NCI-H2081 treated with DMSO at 0.1 percent for 48 hours (cell line): ENCODE measurements around the gene NHERF2.

Source experiments
- DNase-seq: peaks from one replicate; lab custom pipeline; 2025; lab: John Stamatoyannopoulos, UW

The NHERF2 gene

DNA sequence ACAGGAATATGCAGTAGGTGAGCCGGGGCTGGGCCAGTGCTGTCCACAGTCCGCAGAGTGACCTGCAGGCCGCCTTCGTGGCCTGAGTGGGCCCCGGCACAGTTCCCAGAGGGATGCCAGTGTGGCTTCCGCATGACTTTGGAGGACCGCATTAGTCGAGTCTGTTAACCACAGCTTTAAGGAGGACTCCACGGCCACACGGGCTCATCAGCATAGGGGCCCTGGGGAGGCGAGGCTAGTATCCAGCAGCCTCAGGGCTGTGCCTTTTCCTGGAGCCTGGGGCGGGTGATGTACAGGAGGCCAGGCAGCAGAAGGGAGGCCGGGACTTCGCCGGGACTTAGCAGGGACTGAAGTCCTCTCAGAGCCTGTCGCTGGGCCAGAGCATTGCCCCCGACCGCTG, 34.3 kb downstream of the NHERF2 start:
- DNase-seq = no peak

DNA sequence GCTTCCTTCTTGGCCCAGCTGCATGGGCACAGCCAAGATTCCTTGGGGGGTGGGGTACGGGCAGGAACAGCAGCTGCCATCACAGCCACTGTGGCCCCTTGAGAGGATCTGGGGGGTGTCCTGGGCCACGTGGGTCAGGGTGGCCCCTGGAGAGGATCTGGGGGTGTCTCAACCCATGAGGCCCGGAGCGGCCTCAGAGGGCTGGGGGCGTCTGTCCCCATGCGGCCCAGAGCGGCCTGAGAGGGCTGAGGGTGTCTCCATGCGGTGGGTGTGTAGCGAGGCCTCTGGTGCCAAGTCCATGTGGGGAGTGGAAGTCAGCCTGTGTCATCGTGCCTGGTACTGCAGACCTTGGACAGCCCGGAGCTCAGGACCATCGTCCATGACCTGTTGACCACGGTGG, 34.8 kb downstream of the NHERF2 start:
- no peak for DNase-seq

DNA sequence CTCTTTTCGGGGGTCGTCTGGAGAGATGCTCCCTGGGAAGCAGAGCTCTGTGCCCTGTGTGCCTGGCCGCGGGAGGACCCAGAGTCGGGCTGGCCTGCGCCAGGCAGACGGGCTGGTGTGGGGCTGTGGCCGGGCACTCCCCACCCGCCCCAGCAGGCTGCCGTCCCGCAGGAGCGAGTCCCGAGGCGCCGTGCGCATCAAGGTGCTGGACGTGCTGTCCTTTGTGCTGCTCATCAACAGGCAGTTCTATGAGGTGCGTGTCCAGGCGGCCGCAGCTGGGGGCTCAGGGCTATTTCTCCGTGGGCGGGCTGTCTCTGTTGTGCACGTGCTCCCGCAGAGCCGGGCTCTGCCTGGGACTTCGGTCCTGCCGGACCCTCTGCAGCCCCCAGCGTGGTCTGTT, 36.1 kb downstream of the NHERF2 start:
- DNase-seq = no peak

DNA sequence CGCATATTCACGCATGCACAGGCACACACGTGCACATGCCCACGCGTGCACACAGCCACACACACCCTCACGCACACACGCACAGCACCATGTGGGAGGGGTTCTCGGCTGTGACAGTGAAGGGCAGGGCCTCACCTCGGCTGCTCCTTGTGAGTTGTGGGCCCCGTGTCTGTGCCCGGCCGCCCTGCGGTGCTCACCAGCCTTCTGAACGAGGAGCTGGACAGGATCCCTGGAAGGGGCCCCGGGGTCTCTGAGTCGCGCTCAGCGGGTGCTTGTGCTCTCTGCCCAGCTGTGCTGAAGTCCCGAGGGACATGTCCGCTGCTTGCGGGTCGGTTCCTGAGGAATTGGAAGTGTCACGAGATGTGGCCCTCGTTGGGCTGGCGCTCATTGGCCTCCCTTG, 37.2 kb downstream of the NHERF2 start:
- no peak for DNase-seq

DNA sequence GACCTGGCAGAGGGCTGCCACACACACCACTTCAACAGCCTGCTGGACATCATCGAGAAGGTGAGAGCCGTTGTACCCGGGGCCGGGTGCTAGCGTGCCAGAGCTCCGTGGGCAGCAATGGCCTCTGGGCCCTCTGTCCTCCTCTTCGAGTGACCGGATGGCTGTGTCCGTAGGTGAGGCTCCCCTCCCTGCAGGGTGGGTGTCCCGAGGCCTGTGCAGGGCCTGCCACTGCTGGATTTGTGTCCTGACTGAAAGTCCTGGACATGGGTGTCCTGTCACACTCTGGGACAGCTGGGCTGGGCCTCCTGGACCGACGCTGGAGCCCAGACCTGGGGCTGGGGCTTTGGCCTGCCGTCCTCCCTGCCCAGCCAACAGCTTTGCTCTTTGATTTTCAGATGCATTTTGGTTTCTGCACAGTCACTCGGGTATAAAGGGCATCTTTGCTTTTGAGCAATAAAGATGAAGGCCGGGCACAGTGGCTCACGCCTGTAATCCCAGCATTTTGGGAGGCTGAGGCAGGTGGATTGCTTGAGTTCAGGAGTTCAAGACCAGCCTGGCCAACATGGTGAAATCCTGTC, 37.8 kb downstream of the NHERF2 start:
- no peak for DNase-seq

DNA sequence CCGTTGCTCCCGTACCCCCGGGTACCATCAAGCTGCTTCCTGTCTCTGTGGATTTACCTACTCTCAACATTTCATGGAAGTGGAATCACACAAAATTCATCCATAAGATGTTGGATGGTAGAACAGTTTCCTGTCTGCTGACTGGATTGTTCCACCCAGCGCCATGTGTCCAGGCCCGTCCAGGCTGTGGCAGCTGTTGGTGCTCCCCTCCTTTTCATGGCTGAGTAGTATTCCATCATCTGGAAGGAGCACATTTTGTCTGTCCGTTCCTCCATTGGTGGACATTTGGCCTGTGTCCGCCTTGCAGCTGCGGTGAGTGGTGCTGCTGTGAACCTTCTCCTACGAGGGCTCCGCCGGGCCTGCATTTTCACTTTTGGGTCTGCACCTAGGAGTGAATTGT, 39.4 kb downstream of the NHERF2 start:
- DNase-seq = no peak

DNA sequence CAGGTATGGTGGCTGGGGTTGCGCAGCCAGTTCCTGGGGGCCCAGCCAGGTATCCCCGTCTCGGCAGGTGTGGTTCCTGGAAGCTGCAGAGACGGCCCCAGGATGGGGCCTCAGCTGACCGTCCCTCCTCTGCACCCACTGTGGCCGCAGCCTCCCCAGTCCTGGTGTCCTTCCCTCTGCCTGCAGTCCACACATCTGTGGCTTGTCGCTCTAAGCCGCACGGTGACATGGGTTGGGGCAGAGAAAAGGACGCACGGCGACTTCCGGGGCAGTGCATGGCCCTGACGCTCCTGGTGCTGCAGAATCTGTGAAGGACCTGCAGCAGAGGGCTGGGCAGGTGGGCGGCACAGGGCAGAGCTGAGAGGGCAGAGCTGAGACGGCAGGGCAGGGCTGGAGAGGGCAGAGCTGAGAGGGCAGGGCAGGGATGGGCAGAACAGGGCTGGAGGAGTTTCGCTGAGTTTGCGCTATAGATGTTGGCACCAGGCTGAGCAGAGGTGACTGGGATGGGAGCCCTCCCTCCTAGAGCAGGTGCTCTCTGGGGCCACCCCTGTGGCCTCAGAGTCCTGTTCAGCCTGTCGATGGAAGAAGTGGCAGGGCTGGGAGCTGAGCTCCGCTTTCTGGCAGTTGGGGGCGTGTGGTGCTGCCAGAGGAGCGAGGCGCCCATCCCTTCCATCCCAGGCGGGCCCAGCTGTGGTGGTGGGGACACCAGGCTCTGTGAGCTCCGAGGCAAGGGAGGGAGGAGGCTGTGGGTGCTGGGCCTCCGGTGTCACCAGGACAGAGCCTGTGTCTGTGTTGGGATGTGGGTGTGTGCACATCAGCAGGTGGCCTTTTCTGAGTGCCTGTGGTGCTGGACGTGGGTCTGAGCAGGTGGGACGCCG, 44.1 kb downstream of the NHERF2 start:
- DNase-seq = no peak

DNA sequence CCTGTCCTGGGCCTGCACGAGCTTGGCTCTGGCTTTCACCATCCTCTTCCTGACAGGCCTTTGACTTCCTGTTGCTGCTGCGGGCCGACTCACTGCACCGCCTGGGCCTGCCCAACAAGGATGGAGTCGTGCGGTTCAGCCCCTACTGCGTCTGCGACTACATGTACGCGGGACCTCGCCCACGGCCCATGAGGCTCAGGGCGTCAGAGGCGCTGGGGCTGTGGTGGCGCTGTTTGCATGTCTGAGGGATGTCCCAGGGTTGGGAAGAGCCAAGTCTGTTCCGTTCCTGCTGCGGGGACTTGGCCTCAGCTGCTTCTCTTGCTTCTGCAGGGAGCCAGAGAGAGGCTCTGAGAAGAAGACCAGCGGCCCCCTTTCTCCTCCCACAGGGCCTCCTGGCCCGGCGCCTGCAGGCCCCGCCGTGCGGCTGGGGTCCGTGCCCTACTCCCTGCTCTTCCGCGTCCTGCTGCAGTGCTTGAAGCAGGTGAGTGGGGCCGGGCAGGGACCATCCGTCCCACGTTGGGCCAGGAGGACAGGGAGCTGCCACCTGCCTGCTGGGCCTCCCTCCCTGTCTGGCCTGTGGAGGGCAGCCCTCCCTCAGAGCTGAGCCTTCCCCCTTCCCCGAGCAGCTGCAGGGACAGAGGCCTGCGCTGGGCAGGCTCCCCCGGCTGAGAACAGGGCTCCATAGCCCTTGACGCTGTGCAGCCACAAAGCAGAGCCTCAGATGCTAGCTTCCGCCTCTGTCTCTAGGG, 44.9 kb downstream of the NHERF2 start:
- DNase-seq = no peak

DNA sequence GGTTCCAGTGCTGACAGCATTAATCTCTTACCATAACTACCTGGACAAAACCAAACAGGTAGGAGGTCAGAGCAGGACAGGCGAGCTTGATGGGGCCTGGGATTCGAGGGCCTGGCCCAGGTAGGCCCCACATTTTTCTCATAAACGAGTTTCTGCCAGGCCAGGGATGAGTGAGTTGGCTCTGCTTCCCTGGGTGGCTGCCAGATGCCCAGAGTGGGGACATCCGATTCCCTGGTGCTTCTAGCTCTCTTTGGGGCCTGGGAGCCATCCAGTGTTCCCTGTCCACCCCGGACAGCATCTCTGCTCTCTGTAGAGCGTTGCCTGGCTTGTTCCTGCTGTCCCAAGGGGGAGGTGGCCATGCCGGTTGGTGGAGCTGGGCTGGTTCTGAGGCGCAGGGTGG, 46.2 kb downstream of the NHERF2 start:
- no peak for DNase-seq

DNA sequence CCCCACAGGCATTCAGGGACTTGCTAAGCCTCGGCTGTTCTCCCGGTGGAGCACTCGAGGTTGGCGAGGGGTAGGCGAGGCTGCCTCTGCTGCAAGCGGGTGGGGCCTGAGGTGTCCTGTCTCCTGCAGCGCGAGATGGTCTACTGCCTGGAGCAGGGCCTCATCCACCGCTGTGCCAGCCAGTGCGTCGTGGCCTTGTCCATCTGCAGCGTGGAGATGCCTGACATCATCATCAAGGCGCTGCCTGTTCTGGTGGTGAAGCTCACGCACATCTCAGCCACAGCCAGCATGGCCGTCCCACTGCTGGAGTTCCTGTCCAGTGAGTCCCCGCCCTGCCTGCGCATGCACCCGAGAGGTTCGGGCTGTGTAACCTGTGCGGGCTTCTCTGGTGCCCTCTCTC, 47.4 kb downstream of the NHERF2 start:
- no peak for DNase-seq

DNA sequence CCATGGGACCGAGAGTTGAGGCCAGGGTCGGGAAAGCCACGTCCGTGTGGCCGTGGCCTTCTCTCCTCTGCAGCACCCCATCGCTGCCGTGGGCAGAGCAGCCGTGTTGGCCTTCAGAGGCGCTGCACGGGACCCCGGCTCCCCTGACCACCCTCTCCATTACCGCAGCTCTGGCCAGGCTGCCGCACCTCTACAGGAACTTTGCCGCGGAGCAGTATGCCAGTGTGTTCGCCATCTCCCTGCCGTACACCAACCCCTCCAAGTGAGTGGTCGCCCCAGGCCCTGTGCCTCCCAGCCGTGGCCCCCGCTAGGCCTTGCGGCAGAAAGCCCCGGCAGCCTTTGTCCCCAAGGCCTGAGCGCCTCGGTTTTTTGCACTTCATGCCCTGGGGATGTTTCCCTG, 48.9 kb downstream of the NHERF2 start:
- DNase-seq = no peak

DNA sequence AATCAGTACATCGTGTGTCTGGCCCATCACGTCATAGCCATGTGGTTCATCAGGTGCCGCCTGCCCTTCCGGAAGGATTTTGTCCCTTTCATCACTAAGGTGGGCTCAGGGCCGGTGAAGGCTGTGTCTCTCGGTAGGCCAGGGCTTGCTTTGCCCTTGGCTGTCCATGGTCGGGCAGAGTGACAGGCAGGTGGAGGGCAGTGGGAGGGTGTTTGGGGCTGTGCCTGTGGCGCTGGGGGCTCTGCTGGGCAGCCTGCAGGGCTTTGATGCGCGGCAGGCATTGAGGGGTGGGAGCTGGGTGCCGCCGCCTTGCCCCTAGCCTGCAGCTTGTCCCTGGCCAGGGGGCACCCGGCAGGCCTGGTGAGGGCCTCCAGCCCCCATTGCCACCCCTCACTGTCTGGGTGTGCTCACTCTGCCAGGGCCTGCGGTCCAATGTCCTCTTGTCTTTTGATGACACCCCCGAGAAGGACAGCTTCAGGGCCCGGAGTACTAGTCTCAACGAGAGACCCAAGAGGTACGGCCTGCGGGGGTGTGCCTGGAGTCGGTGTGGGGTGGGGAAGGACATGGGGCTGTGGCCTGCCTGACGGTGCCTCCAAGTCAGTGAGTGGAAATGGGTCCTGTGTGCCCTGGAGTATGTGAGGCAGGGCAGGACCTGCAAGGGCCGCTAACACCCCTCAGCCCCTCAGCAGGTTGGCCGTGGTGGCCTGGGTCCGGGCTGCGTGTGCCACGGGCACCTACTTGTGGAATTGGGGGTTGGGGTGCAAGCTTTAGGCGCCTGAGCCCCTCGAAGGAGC, 49.6 kb downstream of the NHERF2 start:
- DNase-seq = no peak

DNA sequence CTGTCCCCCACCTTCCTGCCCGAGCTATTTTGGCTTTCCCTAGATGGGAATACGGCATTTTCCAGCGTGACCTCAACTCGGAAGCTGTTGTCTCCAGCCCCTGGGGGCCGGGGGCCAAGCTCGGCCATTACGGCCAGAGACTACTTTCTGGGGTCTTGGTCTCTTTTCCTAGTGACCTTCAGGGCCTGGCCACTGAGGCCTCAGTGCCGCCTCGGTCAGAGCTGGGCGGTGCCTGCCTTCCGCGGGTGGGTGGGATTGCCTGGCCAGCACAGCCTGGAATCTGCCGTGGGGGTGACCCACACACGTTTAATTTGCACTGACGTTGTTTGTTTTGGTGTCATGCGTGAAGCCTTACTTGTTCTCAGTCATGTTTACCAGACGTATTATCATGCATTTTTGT, 50.3 kb downstream of the NHERF2 start:
- no peak for DNase-seq

DNA sequence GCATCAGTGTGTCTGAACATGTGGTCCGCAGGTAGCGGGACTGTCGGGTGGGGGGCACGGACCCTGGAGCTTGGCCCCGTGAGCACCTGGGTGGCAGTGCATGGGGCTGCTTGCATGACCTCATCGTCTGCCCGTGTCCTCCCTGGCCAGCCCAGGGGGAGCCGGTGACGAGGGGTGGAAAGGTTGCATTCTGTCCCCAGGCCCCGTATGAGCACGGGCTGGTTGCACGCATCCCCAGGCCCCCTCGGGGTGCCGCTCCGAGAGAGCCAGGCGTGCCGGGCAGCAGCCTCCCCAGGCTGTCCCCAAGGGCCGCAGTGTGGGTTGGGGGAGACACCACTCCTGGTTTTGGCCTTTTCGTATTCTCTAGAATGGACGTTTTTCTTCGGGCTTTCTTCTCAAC, 51.0 kb downstream of the NHERF2 start:
- no peak for DNase-seq

DNA sequence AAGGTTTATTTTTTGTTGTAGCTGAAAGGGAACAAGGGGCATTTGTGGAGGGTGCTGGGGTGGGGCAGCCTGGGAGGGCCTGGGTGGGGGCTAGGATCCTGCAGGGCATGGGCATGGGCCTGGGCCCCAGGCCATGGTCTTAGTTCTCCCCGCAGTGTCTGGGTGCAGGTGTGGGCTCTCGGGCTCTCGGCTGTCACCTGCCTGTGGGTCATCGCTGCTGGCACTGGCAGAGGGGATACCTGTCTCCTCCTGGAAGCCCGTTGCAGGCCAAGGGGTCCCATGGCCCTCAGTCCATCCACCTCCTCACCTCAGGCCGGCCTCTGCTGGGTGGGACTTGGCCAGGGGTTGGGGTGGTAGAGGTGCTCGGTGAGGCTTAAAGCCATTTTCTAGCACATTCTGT, 51.4 kb downstream of the NHERF2 start:
- DNase-seq = no peak

DNA sequence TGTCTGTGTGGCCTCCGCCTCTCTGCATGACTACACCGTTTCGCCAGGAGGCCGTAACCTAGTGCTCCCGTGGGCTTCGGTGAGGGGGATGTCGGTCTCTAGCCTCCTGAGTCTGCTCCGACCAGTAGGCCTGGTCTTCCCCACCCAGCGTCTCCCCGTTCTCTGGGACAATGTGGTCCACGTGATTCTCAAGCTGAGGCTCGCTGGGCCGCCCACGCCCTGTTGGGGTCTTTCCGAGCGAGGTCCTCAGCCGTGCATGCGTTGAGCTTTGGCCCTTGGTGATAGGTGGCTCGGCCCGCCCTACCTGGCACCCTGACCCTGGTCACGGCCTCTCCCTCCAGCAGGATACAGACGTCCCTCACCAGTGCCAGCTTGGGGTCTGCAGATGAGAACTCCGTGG, 52.0 kb downstream of the NHERF2 start:
- no peak for DNase-seq

DNA sequence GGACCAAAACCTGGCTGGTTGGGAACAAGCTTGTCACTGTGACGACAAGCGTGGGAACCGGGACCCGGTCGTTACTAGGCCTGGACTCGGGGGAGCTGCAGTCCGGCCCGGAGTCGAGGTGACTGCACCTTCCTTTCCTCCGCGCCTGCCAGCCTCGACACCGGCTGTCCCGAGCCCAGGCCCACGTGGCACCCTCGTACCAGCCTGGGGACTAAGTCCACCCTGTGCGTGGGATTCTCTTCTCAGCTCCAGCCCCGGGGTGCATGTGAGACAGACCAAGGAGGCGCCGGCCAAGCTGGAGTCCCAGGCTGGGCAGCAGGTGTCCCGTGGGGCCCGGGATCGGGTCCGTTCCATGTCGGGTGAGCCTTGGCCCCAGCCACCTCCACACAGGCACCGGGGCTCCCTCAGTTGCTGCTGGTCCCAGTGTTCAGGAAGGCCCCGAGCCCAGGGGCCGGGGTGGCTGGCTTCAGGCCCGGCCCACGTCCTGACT, 52.7 kb downstream of the NHERF2 start:
- no peak for DNase-seq

DNA sequence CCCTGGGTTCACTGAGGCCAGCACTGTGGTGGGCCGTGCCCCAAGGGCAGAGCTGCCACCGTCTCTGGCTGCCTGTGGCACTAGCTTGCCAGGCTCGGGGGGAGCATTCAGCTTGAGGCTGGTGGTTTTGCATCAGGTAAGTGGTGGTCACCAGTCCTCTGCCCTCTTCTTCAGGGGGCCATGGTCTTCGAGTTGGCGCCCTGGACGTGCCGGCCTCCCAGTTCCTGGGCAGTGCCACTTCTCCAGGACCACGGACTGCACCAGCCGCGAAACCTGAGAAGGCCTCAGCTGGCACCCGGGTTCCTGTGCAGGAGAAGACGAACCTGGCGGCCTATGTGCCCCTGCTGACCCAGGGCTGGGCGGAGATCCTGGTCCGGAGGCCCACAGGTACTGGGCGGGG, 53.3 kb downstream of the NHERF2 start:
- DNase-seq = no peak

DNA sequence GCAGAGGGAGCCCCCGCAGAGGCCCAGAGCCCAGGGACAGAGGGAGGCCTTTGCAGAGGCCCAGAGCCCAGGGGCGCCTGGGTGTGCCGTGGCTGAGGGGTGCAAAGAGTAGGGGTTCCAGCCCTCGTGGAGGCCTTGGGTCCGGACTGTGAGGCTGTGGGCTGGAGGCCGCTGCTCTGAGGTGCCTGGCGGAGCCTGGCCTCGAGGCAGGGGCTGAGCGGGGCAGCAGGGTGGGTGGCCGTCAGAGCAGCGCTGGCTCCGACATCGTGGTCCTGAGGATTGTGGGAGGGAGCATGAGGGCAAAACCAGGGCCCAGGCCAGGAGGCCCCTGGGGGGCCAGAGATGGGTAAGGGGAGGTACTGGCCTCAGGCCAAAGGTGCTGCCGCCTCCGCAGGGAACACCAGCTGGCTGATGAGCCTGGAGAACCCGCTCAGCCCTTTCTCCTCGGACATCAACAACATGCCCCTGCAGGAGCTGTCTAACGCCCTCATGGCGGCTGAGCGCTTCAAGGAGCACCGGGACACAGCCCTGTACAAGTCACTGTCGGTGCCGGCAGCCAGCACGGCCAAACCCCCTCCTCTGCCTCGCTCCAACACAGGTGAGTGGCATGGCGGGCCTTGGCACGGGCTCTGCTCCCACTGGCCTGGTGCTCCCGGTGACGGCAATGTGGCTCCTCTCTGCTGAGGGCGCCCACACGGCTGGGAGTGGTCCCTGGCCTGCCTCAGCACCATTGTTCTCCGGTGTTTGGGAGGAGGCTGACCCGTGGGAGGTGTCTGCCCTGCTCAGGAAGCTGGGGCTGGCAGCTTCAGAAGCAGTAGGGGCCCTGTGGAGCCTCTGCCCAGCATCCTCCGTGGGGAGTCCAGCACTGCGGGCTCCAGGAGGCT, 54.7 kb downstream of the NHERF2 start:
- no peak for DNase-seq

DNA sequence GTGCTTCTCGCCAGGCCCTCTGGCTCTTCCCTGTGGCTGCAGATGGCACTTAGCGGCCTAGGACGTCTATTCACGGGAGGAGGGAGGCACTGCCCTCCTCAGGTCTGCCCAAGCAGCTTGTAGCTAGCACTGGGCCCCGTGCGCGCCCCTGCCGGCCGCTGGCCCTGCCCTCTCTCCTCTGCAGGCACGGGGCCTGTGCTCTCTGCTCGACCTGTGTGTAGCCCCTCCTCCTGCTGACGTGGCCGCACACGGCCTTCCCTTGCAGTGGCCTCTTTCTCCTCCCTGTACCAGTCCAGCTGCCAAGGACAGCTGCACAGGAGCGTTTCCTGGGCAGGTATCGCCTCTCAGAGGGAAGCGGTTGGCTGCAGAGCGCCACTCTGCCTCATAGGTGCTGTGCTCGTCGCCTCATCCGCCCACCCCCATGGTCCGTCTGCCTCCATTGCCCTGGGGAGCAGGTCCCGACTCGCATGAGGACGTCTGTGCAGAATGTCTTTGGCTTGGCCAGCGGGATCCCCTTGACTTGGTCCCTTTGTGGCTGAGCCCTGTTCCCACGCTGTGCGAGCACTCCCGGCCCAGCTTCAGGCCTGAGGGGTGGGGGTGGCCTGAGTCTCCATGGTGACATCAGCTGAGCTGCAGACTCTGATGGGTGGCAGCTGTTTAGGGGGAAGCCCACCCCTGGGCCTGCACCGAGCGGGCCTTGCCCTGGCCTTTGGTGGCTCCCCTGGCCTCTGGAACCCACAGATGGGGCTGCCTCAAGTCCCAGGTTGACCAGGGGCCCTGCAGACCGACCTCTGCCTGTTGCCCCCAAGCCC, 55.7 kb downstream of the NHERF2 start:
- no peak for DNase-seq
